Stomach (tissue), 9 donors: ENCODE results near the gene TTLL8. TPM values are rescaled to one million over a fixed set of nuclear protein-coding genes. Genes with fewer than 3 reads are reported as not detected.

Experiments used
- DNase-seq, 2 donors: peaks; one replicate each; pipeline versions ENCODE4 v3.0.0 to v3.0.0-alpha.2; 2013 to 2019
- H3K27ac ChIP-seq, 5 donors: fragments of 200-600 bp in 4 of 5; sonication (generic) in 4 of 5; one replicate each; pipeline ENCODE4 v1.5.1; 2013 to 2019; ENCODE audit warnings: mild to moderate bottlenecking in 1 of 5, moderate library complexity in 1 of 5
- H3K27me3 ChIP-seq, 3 donors: fragments of 200-600 bp; sonication (generic); one replicate each; pipeline ENCODE4 v1.5.1; 2017 to 2019; ENCODE audit warnings: mixed run types in 1 of 3
- H3K36me3 ChIP-seq, 4 donors: fragments of 200-600 bp; sonication (generic); 1 replicate in 3 of 4; 2 replicates in 1 of 4; pipeline ENCODE4 v1.5.1; 2016 to 2019
- H3K4me1 ChIP-seq, 4 donors: fragments of 200-600 bp; sonication (generic); one replicate each; pipeline ENCODE4 v1.5.1; 2016 to 2019
- H3K4me3 ChIP-seq, 4 donors: fragments of 200-600 bp; sonication (generic) in 3 of 4; one replicate each; pipeline ENCODE4 v1.5.1; 2016 to 2019; ENCODE audit warnings: mild to moderate bottlenecking in 1 of 4
- H3K9me3 ChIP-seq, 4 donors: fragments of 200-600 bp; sonication (generic); one replicate each; pipeline ENCODE4 v1.5.1; 2016 to 2019
- EP300 ChIP-seq: sonication (generic); formaldehyde crosslinking; IDR thresholded peaks from one replicate; pipeline ENCODE4 v1.6.1; 2017; ENCODE audit warnings: antibody characterized with exemption
- POLR2A ChIP-seq, 4 donors: fragments of 450-650 bp; IDR thresholded peaks; one replicate each; pipeline ENCODE4 v1.6.1; 2016; ENCODE audit warnings: antibody characterized with exemption in 4 of 4, control low read depth in 2 of 4, mild to moderate bottlenecking in 1 of 4, moderate library complexity in 1 of 4
- POLR2AphosphoS5 ChIP-seq, 3 donors: sonication (generic); formaldehyde crosslinking; IDR thresholded peaks; one replicate each; pipeline ENCODE4 v1.6.1; 2016; ENCODE audit warnings: antibody characterized with exemption in 3 of 3
- WGBS, 5 donors: extraction: QIAGEN DNeasy Blood & Tissue Kit in 3 of 5; methylation state at CpG; one replicate each; pipeline versions ENCODE4 v1.1.5 to v1.1.7; 2013 to 2018; 5-methylcytosine and 5-hydroxymethylcytosine counted together
- intact Hi-C: fragments of 100-400 bp; cut with DNase I; formaldehyde crosslinking; loops from one replicate; pipeline ENCODE4 v1.15.1; 2023; ENCODE audit warnings: low total_unique reads
- polyA plus RNA-seq, 3 donors: library from polyadenylated mRNA; stranded (reverse); fragments of 200-250 nt; gene quantifications; one replicate each; pipeline ENCODE4 v1.2.3, GENCODE V29; 2013
- total RNA-seq, 5 donors: library from RNA; depleted of rRNA; stranded (reverse); fragments of >200 nt; gene quantifications; one replicate each; pipeline versions ENCODE4 v1.1.0 to v1.2.3, GENCODE V29; 2014 to 2016
- TF ChIP-seq, protein P1 (sequence below), 7 experiments: fragments of 450-650 bp in 4 of 7; fragments of 200-600 bp in 3 of 7; sonication (generic) in 3 of 7; IDR thresholded peaks; one replicate each; pipeline ENCODE4 v1.5.1; 2016 to 2019; ENCODE audit warnings: antibody characterized with exemption in 7 of 7, control low read depth in 2 of 7, mild to moderate bottlenecking in 1 of 7
- donor health status: healthy with polysubstance abuse.
- donor health status: Bipolar disorder and iron deficiency.
- donor health status: healthy.

Gene TTLL8
- total and polyA plus RNA-seq, 8 donors = not detected

DNA sequence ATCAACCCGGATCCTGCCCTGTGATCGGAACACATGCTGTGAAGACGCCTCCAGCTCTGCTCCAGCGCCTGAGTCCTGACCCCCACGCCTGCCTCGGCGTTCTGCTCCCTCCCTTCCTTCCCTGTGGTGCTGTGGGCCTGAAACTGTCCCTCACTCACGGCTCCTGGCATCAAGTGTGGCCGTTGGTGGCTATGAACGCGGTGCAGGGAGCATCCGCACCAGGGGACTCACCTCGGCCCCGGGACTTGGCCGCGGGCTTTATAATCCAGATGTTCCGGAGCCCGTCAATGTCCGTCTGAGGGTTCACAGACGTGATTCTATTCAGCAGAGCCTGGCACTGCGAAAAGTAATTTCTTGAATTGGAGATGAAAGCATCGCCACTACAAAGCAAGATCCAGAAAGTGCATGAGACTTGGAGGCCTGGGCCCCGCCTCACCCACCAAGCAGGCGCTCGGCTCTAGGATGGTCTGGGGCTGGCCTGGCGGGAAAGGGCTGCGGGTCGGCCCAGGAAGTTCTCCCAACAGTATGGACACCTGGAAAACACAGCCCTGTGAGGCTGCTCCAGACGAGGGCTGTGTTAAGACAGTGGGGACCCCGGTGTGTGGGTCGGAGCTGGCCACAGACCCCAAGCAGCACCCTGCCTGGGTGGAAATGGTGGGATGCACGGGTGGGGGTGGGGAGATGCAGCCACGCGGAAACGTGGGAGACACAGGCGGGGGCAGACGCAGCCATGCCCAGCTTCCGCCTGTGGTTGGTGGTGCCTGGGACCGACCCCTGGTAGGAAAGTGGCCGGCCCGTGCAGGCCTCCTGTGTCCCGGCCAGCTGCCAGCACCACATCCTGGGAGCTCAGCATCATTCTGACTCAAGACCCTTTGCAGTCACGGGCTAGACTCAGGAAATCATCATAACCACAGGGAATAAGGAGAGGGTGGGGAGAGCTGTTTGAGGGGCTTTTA is 23.7 kb downstream of the TTLL8 start:
- no peak for DNase-seq
- Histone ChIP-seq H3K27ac (no peak overlapping the region), H3K27me3 (peaks cover 0 to 66% (median 17%) of the 10 kb centered on the region in 3 donors), H3K4me1 (peaks cover 6 to 13% (median 11%) of the 10 kb centered on the region in 4 donors), H3K9me3 (peaks cover 0 to 10% (median 7%) of the 10 kb centered on the region in 4 donors), H3K4me3 (no peak overlapping the region), H3K36me3 (no peaks in the 10 kb centered on the region)
- 65 to 82% (median 79%) methylated on average over 36 to 43 of the region's 43 CpGs for WGBS, 5 donors
- TF ChIP-seq, protein P1, sequence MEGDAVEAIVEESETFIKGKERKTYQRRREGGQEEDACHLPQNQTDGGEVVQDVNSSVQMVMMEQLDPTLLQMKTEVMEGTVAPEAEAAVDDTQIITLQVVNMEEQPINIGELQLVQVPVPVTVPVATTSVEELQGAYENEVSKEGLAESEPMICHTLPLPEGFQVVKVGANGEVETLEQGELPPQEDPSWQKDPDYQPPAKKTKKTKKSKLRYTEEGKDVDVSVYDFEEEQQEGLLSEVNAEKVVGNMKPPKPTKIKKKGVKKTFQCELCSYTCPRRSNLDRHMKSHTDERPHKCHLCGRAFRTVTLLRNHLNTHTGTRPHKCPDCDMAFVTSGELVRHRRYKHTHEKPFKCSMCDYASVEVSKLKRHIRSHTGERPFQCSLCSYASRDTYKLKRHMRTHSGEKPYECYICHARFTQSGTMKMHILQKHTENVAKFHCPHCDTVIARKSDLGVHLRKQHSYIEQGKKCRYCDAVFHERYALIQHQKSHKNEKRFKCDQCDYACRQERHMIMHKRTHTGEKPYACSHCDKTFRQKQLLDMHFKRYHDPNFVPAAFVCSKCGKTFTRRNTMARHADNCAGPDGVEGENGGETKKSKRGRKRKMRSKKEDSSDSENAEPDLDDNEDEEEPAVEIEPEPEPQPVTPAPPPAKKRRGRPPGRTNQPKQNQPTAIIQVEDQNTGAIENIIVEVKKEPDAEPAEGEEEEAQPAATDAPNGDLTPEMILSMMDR (IDR thresholded peaks at IDR 0.05) = no peak
- TF ChIP-seq POLR2A (IDR thresholded peaks at IDR 0.05) (no peak), POLR2AphosphoS5 (IDR thresholded peaks at IDR 0.05) (no peak), EP300 (no peak)
- intact Hi-C loops = no loop called here

DNA sequence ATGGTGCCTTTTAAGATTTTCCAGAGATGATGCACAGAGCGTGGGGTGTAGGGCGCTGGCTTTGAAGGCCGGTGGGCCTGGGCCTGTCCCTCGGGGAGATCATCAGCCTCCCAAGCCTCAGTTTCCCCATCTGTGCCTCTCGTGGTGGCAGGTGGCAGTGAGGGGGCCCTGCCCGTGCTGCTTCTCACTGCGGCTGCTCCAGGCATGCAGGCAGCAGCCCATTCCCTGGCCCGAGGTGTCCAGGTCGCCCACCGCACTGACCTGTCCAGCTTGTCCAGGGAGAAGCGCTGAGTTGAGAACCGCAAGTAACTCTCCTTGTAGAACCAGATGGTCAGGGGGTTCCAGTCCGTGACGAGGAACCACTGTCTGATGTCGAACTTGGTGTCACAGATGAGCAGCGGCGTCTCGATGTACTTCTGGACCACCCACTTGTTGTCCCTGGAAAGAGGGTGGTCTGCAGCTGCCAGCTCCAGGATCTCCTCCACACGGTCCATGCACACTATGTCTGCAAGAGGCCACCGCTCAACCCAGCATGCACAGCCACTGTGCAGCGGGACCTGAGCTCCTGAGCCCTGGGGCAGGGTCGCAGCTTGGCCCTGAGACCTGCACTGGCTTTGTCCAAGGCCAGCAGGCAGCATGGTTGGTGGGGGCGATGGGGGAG is 25.0 kb downstream of the TTLL8 start:
- Histone ChIP-seq H3K27me3 (peaks cover 0 to 69% (median 17%) of the 10 kb centered on the region in 3 donors), H3K9me3 (no peaks in the 10 kb centered on the region), H3K4me1 (peaks cover 6 to 14% (median 13%) of the 10 kb centered on the region in 4 donors), H3K27ac (no peak overlapping the region), H3K4me3 (no peak overlapping the region), H3K36me3 (no peaks in the 10 kb centered on the region)
- intact Hi-C loops = no loop called here
- no peak for DNase-seq
- no peak for TF ChIP-seq POLR2A (IDR thresholded peaks at IDR 0.05)
- TF ChIP-seq EP300 = no peak
- TF ChIP-seq, protein P1 (IDR thresholded peaks at IDR 0.05) = no peak
- no peak for TF ChIP-seq POLR2AphosphoS5 (IDR thresholded peaks at IDR 0.05)
- WGBS, 5 donors = 80 to 86% (median 85%) methylated on average over 13 to 23 of the region's 23 CpGs

DNA sequence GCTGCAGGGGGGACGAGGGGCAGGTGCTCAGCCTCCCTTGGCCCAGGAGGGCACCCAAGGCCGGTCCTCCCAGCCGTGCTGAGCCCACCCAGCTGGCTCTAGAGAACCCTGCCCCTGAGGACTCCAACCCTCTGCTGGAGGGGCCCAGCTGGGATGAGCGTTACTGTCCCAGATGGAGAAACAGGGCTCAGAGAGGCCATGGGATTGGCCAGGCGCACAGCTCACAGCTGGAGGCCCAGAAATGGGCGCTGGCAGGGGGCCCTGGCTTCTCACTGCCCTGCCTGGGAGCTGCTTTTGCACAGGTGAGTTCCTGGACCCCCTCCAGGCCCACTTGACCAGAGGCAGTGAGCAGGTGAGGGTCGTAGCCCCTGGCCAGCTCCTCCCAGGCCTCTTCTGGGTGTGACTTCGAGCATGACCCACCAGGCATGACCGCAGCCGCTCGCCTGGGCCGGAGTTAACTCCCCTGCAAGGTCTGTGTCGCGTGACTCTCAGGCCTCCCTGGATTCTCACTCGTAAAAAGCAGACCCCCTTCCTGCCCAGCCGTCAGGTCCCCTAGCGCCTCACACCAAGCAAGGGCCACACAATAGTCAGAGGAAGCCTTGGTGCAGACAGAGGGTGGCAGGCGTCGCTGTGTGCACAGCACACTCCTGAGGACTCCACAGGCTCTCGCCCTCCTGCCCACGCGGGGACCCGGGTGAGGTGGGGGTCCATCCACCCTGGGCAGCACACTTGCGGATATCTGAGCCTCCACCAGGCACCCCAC is 25.8 kb downstream of the TTLL8 start:
- Histone ChIP-seq H3K4me3 (no peak overlapping the region), H3K27ac (no peak overlapping the region), H3K36me3 (no peaks in the 10 kb centered on the region), H3K9me3 (no peaks in the 10 kb centered on the region), H3K4me1 (peaks cover 6 to 22% (median 17%) of the 10 kb centered on the region in 4 donors), H3K27me3 (peaks cover 0 to 76% (median 17%) of the 10 kb centered on the region in 3 donors)
- 77 to 80% (median 79%) methylated on average over 15 to 24 of the region's 24 CpGs for WGBS, 5 donors
- no peak for TF ChIP-seq POLR2AphosphoS5 (IDR thresholded peaks at IDR 0.05)
- TF ChIP-seq, protein P1 (IDR thresholded peaks at IDR 0.05) = no peak
- TF ChIP-seq POLR2A (IDR thresholded peaks at IDR 0.05) = no peak
- TF ChIP-seq EP300 = no peak
- intact Hi-C loops = no loop called here
- no peak for DNase-seq
